Amniotic stem cell (primary cell): ENCODE results near the gene OGFR.
A peak's percentile ranks its signal among the peaks of the same experiment; 100 is the strongest.

Experiments
- DNase-seq: peaks from one replicate; lab custom pipeline; 2025; lab: John Stamatoyannopoulos, UW

The OGFR gene

GRCh38 chr20:62782149-62782892 lies 22.3 kb upstream of the OGFR start:
- DNase-seq, result no peak

GRCh38 chr20:62782893-62783278 lies 21.7 kb upstream of the OGFR start:
- DNase-seq, result no peak

- DNase-seq, result no peak
Observed at GRCh38 chr20:62784497-62784896, 20.1 kb upstream of the OGFR start.

- no peak for DNase-seq
Observed at GRCh38 chr20:62785393-62785792, 19.2 kb upstream of the OGFR start.

- no peak for DNase-seq
Observed at GRCh38 chr20:62786157-62786556, 18.5 kb upstream of the OGFR start.

GRCh38 chr20:62787321-62787720 lies 17.3 kb upstream of the OGFR start:
- DNase-seq, result no peak

- no peak for DNase-seq
Observed at GRCh38 chr20:62787866-62788265, 16.8 kb upstream of the OGFR start.

GRCh38 chr20:62788607-62789006 lies 16.0 kb upstream of the OGFR start:
- no peak for DNase-seq

- DNase-seq, result no peak
Observed at GRCh38 chr20:62790075-62790474, 14.6 kb upstream of the OGFR start.

GRCh38 chr20:62791301-62792181 lies 13.1 kb upstream of the OGFR start:
- DNase-seq, result peak; percentile 90

GRCh38 chr20:62792182-62792939 lies 12.3 kb upstream of the OGFR start:
- no peak for DNase-seq

- no peak for DNase-seq
Observed at GRCh38 chr20:62792940-62793756, 11.5 kb upstream of the OGFR start.

GRCh38 chr20:62793757-62794006 lies 11.0 kb upstream of the OGFR start:
- no peak for DNase-seq

GRCh38 chr20:62794007-62794724 lies 10.5 kb upstream of the OGFR start:
- peak; percentile 93 for DNase-seq

GRCh38 chr20:62795023-62795761 lies 9.4 kb upstream of the OGFR start:
- no peak for DNase-seq

GRCh38 chr20:62796699-62797491 lies 7.7 kb upstream of the OGFR start:
- DNase-seq, result no peak

GRCh38 chr20:62797671-62798532 lies 6.7 kb upstream of the OGFR start:
- no peak for DNase-seq

- DNase-seq, result no peak
Observed at GRCh38 chr20:62799036-62799435, 5.6 kb upstream of the OGFR start.

- no peak for DNase-seq
Observed at GRCh38 chr20:62799459-62799858, 5.2 kb upstream of the OGFR start.
